GM19193 (cell line): ENCODE measurements around the gene GALNT18.

Source experiments
- POLR2A ChIP-seq: IDR thresholded peaks from 4 replicates; pipeline ENCODE4 v1.6.1; 2011; ENCODE audit not compliant: insufficient read depth, insufficient read length; ENCODE audit errors: extremely low read depth

Gene GALNT18

GRCh38 chr11:11514246-11514645 lies 107.6 kb downstream of the GALNT18 start:
- TF ChIP-seq POLR2A: no peak

GRCh38 chr11:11513422-11513821 lies 108.4 kb downstream of the GALNT18 start:
- TF ChIP-seq POLR2A: no peak

GRCh38 chr11:11512929-11513328 lies 108.9 kb downstream of the GALNT18 start:
- no peak for TF ChIP-seq POLR2A

- no peak for TF ChIP-seq POLR2A
Measured at GRCh38 chr11:11512502-11512901, 109.3 kb downstream of the GALNT18 start.

GRCh38 chr11:11512090-11512489 lies 109.7 kb downstream of the GALNT18 start:
- no peak for TF ChIP-seq POLR2A

- TF ChIP-seq POLR2A: no peak
Measured at GRCh38 chr11:11510939-11511338, 110.9 kb downstream of the GALNT18 start.

- no peak for TF ChIP-seq POLR2A
Measured at GRCh38 chr11:11505692-11506091, 116.1 kb downstream of the GALNT18 start.

GRCh38 chr11:11505190-11505589 lies 116.6 kb downstream of the GALNT18 start:
- TF ChIP-seq POLR2A: no peak

GRCh38 chr11:11504071-11504470 lies 117.7 kb downstream of the GALNT18 start:
- TF ChIP-seq POLR2A: no peak

GRCh38 chr11:11502263-11502861 lies 119.4 kb downstream of the GALNT18 start:
- no peak for TF ChIP-seq POLR2A

GRCh38 chr11:11501546-11502262 lies 120.1 kb downstream of the GALNT18 start:
- TF ChIP-seq POLR2A: no peak

GRCh38 chr11:11500744-11501487 lies 120.9 kb downstream of the GALNT18 start:
- TF ChIP-seq POLR2A: no peak

GRCh38 chr11:11499300-11499699 lies 122.5 kb downstream of the GALNT18 start:
- TF ChIP-seq POLR2A: no peak

GRCh38 chr11:11498195-11498594 lies 123.6 kb downstream of the GALNT18 start:
- TF ChIP-seq POLR2A: no peak

GRCh38 chr11:11496879-11497278 lies 124.9 kb downstream of the GALNT18 start:
- no peak for TF ChIP-seq POLR2A

- no peak for TF ChIP-seq POLR2A
Measured at GRCh38 chr11:11494348-11494747, 127.5 kb downstream of the GALNT18 start.

GRCh38 chr11:11493698-11494097 lies 128.1 kb downstream of the GALNT18 start:
- TF ChIP-seq POLR2A: no peak

- TF ChIP-seq POLR2A: no peak
Measured at GRCh38 chr11:11491589-11491988, 130.2 kb downstream of the GALNT18 start.
